ACC112 (cell line): Measurements from ENCODE around the gene MLLT6.

ENCODE experiments used
- H2AFZ ChIP-seq: fragments of 200-600 bp; sonication (generic); one replicate; pipeline ENCODE4 v1.6.0; 2017; ENCODE audit warnings: antibody characterized with exemption, low read length; ENCODE audit not compliant: unreplicated experiment
- H3K27ac ChIP-seq: fragments of 200-600 bp; sonication (generic); 2 replicates; pipeline ENCODE4 v1.5.1; 2014; ENCODE audit warnings: low read depth, mild to moderate bottlenecking, antibody characterized with exemption, low read length, moderate library complexity
- H3K27me3 ChIP-seq: fragments of 200-600 bp; sonication (generic); 2 replicates; pipeline ENCODE4 v1.6.1; 2014; ENCODE audit warnings: mild to moderate bottlenecking, antibody characterized with exemption, low read length, moderate library complexity, mixed read lengths; ENCODE audit not compliant: insufficient read depth
- H3K36me3 ChIP-seq: fragments of 200-600 bp; sonication (generic); 2 replicates; pipeline ENCODE4 v1.6.1; 2016; ENCODE audit warnings: mild to moderate bottlenecking, antibody characterized with exemption, low read length, moderate library complexity, mixed read lengths; ENCODE audit not compliant: insufficient read depth
- H3K4me1 ChIP-seq: fragments of 200-600 bp; sonication (generic); one replicate; pipeline ENCODE4 v1.6.1; 2016; ENCODE audit warnings: low read length, mixed read lengths; ENCODE audit not compliant: insufficient read depth, unreplicated experiment, control insufficient read depth
- H3K4me3 ChIP-seq: fragments of 200-600 bp; sonication (generic); 2 replicates; pipeline ENCODE4 v1.5.1; 2014; ENCODE audit warnings: mild to moderate bottlenecking, low read depth, low read length
- H3K79me2 ChIP-seq: fragments of 200-600 bp; sonication (generic); one replicate; pipeline ENCODE4 v1.6.0; 2016; ENCODE audit warnings: low read length; ENCODE audit not compliant: control insufficient read depth, unreplicated experiment, insufficient read depth

The MLLT6 gene

GRCh38 chr17:38738686-38739085 is 33.6 kb downstream of the MLLT6 start:
- no peak overlapping the region for H3K4me3 ChIP-seq
- H3K79me2 ChIP-seq = peaks cover 42% of the 10 kb centered on the region
- peaks cover 37% of the 10 kb centered on the region for H3K4me1 ChIP-seq
- no peak overlapping the region for H3K27ac ChIP-seq
- no peaks in the 10 kb centered on the region; the same call in 1 of the 2 replicates for H3K36me3 ChIP-seq
- no peak overlapping the region for H2AFZ ChIP-seq
- H3K27me3 ChIP-seq = no peaks in the 10 kb centered on the region

- H3K4me1 ChIP-seq = peaks cover 37% of the 10 kb centered on the region
- no peak overlapping the region for H3K27ac ChIP-seq
- H3K4me3 ChIP-seq = no peak overlapping the region
- no peaks in the 10 kb centered on the region for H3K27me3 ChIP-seq
- H2AFZ ChIP-seq = no peak overlapping the region
- H3K79me2 ChIP-seq = peaks cover 48% of the 10 kb centered on the region
- no peaks in the 10 kb centered on the region; the same call in 1 of the 2 replicates for H3K36me3 ChIP-seq
These were observed 34.2 kb downstream of the MLLT6 start for GRCh38 chr17:38739305-38739704.

- Histone ChIP-seq H3K4me3 (no peak overlapping the region), H2AFZ (no peak overlapping the region), H3K79me2 (peaks cover 54% of the 10 kb centered on the region), H3K4me1 (peaks cover 34% of the 10 kb centered on the region), H3K27me3 (no peaks in the 10 kb centered on the region), H3K36me3 (no peaks in the 10 kb centered on the region; the same call in 1 of the 2 replicates), H3K27ac (no peak overlapping the region)
These were observed 35.0 kb downstream of the MLLT6 start for GRCh38 chr17:38740044-38740443.

- Histone ChIP-seq H3K4me1 (peaks cover 30% of the 10 kb centered on the region), H3K27me3 (no peaks in the 10 kb centered on the region), H2AFZ (no peak overlapping the region), H3K79me2 (peaks cover 60% of the 10 kb centered on the region), H3K27ac (peak overlapping the region; percentile 87), H3K36me3 (no peaks in the 10 kb centered on the region; the same call in 1 of the 2 replicates), H3K4me3 (no peak overlapping the region)
These were observed 35.7 kb downstream of the MLLT6 start for GRCh38 chr17:38740806-38741205.

- Histone ChIP-seq H3K79me2 (peaks cover 67% of the 10 kb centered on the region), H3K27ac (peak overlapping the region; percentile 87), H3K4me1 (peaks cover 37% of the 10 kb centered on the region), H3K27me3 (no peaks in the 10 kb centered on the region), H2AFZ (no peak overlapping the region), H3K4me3 (no peak overlapping the region), H3K36me3 (no peaks in the 10 kb centered on the region)
These were observed 36.4 kb downstream of the MLLT6 start for GRCh38 chr17:38741461-38741860.

GRCh38 chr17:38741921-38742410 is 36.9 kb downstream of the MLLT6 start:
- Histone ChIP-seq H2AFZ (no peak overlapping the region), H3K4me3 (no peak overlapping the region), H3K4me1 (peaks cover 40% of the 10 kb centered on the region), H3K36me3 (no peaks in the 10 kb centered on the region), H3K27ac (peak overlapping the region; percentile 87), H3K79me2 (peaks cover 72% of the 10 kb centered on the region), H3K27me3 (no peaks in the 10 kb centered on the region)

- Histone ChIP-seq H3K36me3 (no peaks in the 10 kb centered on the region), H3K27ac (peak overlapping the region; percentile 87), H3K27me3 (no peaks in the 10 kb centered on the region), H2AFZ (no peak overlapping the region), H3K79me2 (peaks cover 79% of the 10 kb centered on the region), H3K4me3 (no peak overlapping the region), H3K4me1 (peaks cover 40% of the 10 kb centered on the region)
These were observed 37.6 kb downstream of the MLLT6 start for GRCh38 chr17:38742411-38743308.

- Histone ChIP-seq H3K27me3 (no peaks in the 10 kb centered on the region), H3K27ac (no peak overlapping the region), H2AFZ (no peak overlapping the region), H3K79me2 (peaks cover 79% of the 10 kb centered on the region), H3K36me3 (no peaks in the 10 kb centered on the region), H3K4me1 (peaks cover 40% of the 10 kb centered on the region), H3K4me3 (no peak overlapping the region)
These were observed 38.6 kb downstream of the MLLT6 start for GRCh38 chr17:38743556-38744171.

- Histone ChIP-seq H3K4me3 (no peak overlapping the region), H3K36me3 (no peaks in the 10 kb centered on the region), H3K79me2 (peaks cover 70% of the 10 kb centered on the region), H3K27me3 (no peaks in the 10 kb centered on the region), H2AFZ (no peak overlapping the region), H3K4me1 (peaks cover 47% of the 10 kb centered on the region), H3K27ac (no peak overlapping the region)
These were observed 40.5 kb downstream of the MLLT6 start for GRCh38 chr17:38745545-38745944.

- no peak overlapping the region for H3K27ac ChIP-seq
- H3K36me3 ChIP-seq = no peaks in the 10 kb centered on the region
- peaks cover 64% of the 10 kb centered on the region for H3K79me2 ChIP-seq
- H3K4me3 ChIP-seq = peak overlapping the region; percentile 93
- peaks cover 45% of the 10 kb centered on the region for H3K4me1 ChIP-seq
- no peaks in the 10 kb centered on the region for H3K27me3 ChIP-seq
- H2AFZ ChIP-seq = peak overlapping the region; percentile 4
These were observed 41.2 kb downstream of the MLLT6 start for GRCh38 chr17:38746004-38746848.
